WTC11 (cell line): ENCODE data around the gene TBX15. TPM values are rescaled to one million over a fixed set of nuclear protein-coding genes. Genes with fewer than 3 reads are reported as not detected.

ENCODE experiments used
- ATAC-seq: fragments of 200-7000 bp; cut with Tn5 transposase; 2 replicates; pipeline ENCODE4 v1.10.0; 2021; ENCODE audit warnings: mild to moderate bottlenecking, moderate library complexity
- CTCF ChIA-PET: fragments of 300-600 bp; sonication (Branson Sonifier 250); formaldehyde crosslinking; loops from one replicate; lab custom pipeline; 2021; ENCODE audit warnings: antibody characterized with exemption; lab: Charles Lee
- POLR2A ChIA-PET: fragments of 350-600 bp; sonication (Branson Sonifier 250); formaldehyde crosslinking; loops from one replicate; lab custom pipeline; 2021; ENCODE audit warnings: antibody characterized with exemption; lab: Charles Lee
- DNase-seq: peaks from one replicate; pipeline ENCODE4 v3.0.0; 2021; ENCODE audit warnings: low spot score
- H3K27ac Mint-ChIP-seq: 2 replicates; pipeline ENCODE4 v1.8.0; 2021; ENCODE audit warnings: mixed read lengths
- H3K27me3 Mint-ChIP-seq: 2 replicates; pipeline ENCODE4 v1.8.0; 2021; ENCODE audit warnings: low read depth, mild to moderate bottlenecking, moderate library complexity, mixed read lengths
- H3K36me3 Mint-ChIP-seq: 2 replicates; pipeline ENCODE4 v1.8.0; 2021; ENCODE audit warnings: mixed read lengths
- H3K4me1 Mint-ChIP-seq: 2 replicates; pipeline ENCODE4 v1.8.0; 2022; ENCODE audit warnings: mixed read lengths
- H3K4me3 Mint-ChIP-seq: 2 replicates; pipeline ENCODE4 v1.8.0; 2021; ENCODE audit warnings: mild to moderate bottlenecking, moderate library complexity, mixed read lengths
- H3K9me3 Mint-ChIP-seq: 2 replicates; pipeline ENCODE4 v1.8.0; 2021; ENCODE audit warnings: mixed read lengths
- AR ChIP-seq: fragments of 250-450 bp; sonication (Bioruptor Pico); IDR thresholded peaks from 2 replicates; pipeline ENCODE4 v1.9.0; 2021; ENCODE audit warnings: mild to moderate bottlenecking
- E2F4 ChIP-seq: sonication (generic); formaldehyde crosslinking; IDR thresholded peaks from 2 replicates; pipeline ENCODE4 v1.8.1; 2022; ENCODE audit warnings: low read depth, mild to moderate bottlenecking, moderate library complexity, missing genetic modification reagents, borderline replicate concordance
- EMX1 ChIP-seq: fragments of 250-450 bp; sonication (Bioruptor Pico); IDR thresholded peaks from 2 replicates; pipeline ENCODE4 v1.8.0; 2021; ENCODE audit warnings: mild to moderate bottlenecking
- ESRRA ChIP-seq: sonication (generic); formaldehyde crosslinking; IDR thresholded peaks from 2 replicates; pipeline ENCODE4 v1.8.1; 2022; ENCODE audit warnings: mild to moderate bottlenecking, missing genetic modification reagents, borderline replicate concordance
- ZBTB43 ChIP-seq: sonication (generic); formaldehyde crosslinking; IDR thresholded peaks from 2 replicates; pipeline ENCODE4 v1.8.1; 2023; ENCODE audit warnings: mild to moderate bottlenecking, missing genetic modification reagents
- ZNF317 ChIP-seq: sonication (generic); formaldehyde crosslinking; IDR thresholded peaks from 2 replicates; pipeline ENCODE4 v1.8.1; 2023; ENCODE audit warnings: low read depth, mild to moderate bottlenecking, moderate library complexity, missing genetic modification reagents, borderline replicate concordance
- total RNA-seq: library from RNA; stranded (reverse); gene quantifications from 3 replicates; pipeline ENCODE4 v1.2.3, GENCODE V29; 2021
- TF ChIP-seq, protein P1 (sequence below): sonication (generic); formaldehyde crosslinking; IDR thresholded peaks from 2 replicates; pipeline ENCODE4 v1.8.0; 2022; ENCODE audit warnings: mild to moderate bottlenecking, missing genetic modification reagents
- TF ChIP-seq, protein P2 (sequence below): sonication (generic); formaldehyde crosslinking; IDR thresholded peaks from 2 replicates; pipeline ENCODE4 v1.8.1; 2022; ENCODE audit warnings: missing genetic modification reagents, borderline replicate concordance

Gene TBX15
- total RNA-seq, 1 experiment from 2014 or later, result 0.11 TPM

DNA sequence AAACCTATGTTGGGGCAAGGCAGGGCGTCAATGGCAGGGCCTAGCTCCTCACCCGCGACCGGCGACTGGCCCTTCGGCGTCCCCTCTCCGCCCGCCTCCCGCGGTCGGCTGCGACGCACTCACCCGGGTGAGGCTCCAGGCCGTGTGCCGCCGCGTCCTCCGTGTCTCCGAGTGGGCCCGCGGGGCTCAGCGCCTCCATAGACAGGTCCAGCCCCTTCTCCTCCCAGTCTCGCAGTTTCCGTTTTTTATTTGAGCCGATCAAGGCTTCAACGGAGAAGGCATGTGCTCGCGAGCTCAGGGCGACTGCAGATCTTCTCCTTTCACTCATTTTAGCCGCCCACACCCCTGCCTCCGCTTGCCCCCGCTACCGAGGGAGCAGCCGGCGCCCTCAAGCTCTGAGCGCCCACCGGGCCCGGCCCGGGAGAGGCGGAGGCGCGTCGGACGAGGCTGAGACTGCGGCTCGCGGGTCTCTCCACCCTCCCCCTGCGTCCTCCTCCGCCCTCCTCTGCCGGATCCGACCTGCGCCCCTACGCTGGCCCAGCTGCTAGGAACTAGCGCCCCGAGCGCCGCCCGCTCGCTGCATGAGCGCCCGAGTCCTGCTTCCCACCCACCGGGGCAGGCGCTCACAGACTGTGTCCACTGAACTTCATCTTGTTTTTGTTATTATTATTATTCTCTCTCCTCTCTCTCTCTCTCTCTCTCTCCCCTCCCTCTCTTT is 516 bp downstream of the TBX15 start:
- TF ChIP-seq, protein P1, sequence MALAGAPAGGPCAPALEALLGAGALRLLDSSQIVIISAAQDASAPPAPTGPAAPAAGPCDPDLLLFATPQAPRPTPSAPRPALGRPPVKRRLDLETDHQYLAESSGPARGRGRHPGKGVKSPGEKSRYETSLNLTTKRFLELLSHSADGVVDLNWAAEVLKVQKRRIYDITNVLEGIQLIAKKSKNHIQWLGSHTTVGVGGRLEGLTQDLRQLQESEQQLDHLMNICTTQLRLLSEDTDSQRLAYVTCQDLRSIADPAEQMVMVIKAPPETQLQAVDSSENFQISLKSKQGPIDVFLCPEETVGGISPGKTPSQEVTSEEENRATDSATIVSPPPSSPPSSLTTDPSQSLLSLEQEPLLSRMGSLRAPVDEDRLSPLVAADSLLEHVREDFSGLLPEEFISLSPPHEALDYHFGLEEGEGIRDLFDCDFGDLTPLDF (CRISPR knock-in tag), result no peak
- TF ChIP-seq E2F4 (CRISPR knock-in tag), result no peak
- TF ChIP-seq, protein P2, sequence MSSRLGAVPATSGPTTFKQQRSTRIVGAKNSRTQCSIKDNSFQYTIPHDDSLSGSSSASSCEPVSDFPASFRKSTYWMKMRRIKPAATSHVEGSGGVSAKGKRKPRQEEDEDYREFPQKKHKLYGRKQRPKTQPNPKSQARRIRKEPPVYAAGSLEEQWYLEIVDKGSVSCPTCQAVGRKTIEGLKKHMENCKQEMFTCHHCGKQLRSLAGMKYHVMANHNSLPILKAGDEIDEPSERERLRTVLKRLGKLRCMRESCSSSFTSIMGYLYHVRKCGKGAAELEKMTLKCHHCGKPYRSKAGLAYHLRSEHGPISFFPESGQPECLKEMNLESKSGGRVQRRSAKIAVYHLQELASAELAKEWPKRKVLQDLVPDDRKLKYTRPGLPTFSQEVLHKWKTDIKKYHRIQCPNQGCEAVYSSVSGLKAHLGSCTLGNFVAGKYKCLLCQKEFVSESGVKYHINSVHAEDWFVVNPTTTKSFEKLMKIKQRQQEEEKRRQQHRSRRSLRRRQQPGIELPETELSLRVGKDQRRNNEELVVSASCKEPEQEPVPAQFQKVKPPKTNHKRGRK (CRISPR knock-in tag), result peak; percentile 85; the same call in 1 of the 2 replicates
- TF ChIP-seq EMX1 (CRISPR knock-in tag), result no peak
- TF ChIP-seq ZBTB43 (CRISPR knock-in tag), result 0 out of 2 replicates have a peak, but pooled peaks have one; percentile 60
- DNase-seq, result peak; percentile 66
- Mint-ChIP-seq H3K36me3 (no peaks in the 10 kb centered on the region), H3K27ac (no peak overlapping the region), H3K9me3 (no peaks in the 10 kb centered on the region), H3K27me3 (peaks cover 100% of the 10 kb centered on the region), H3K4me3 (peak overlapping the region; percentile 74), H3K4me1 (peaks cover 89% of the 10 kb centered on the region)
- CTCF ChIA-PET, result interaction anchor here (0.9 to 1.3 kb wide), 3 partner anchors 13 to 20 kb away, joined by 3 to 12 read pairs (median 4); no protein-coding TSS in a partner anchor
- peak; percentile 18 for ATAC-seq
- POLR2A ChIA-PET, result no interaction called here

GRCh38 chr1:118986555-118987467 is 1.3 kb downstream of the TBX15 start:
- TF ChIP-seq ZNF317 (CRISPR knock-in tag) (no peak), AR (CRISPR knock-in tag) (no peak), ESRRA (CRISPR knock-in tag) (no peak), EMX1 (CRISPR knock-in tag) (no peak)
- H3K4me1 Mint-ChIP-seq, result peaks cover 83% of the 10 kb centered on the region
- peaks cover 100% of the 10 kb centered on the region for H3K27me3 Mint-ChIP-seq
- H3K9me3 Mint-ChIP-seq, result no peaks in the 10 kb centered on the region
- ChIA-PET CTCF (interaction anchor here (0.5 to 3.5 kb wide), 6 partner anchors 13 to 1401 kb away, joined by 3 to 36 read pairs (median 4); no protein-coding TSS in a partner anchor), POLR2A (no interaction called here)
- no peaks in the 10 kb centered on the region for H3K36me3 Mint-ChIP-seq
- DNase-seq (no peak), ATAC-seq (no peak)
- no peak overlapping the region for H3K27ac Mint-ChIP-seq
- H3K4me3 Mint-ChIP-seq, result peak overlapping the region; percentile 74
